ENCODE data around the gene YKT6. TPM values are rescaled to one million over a fixed set of nuclear protein-coding genes. Genes with fewer than 3 reads are reported as not detected.

The YKT6 gene
- total and polyA plus RNA-seq, 7 donors: 47.7 to 153 (median 68.7) TPM

DNA sequence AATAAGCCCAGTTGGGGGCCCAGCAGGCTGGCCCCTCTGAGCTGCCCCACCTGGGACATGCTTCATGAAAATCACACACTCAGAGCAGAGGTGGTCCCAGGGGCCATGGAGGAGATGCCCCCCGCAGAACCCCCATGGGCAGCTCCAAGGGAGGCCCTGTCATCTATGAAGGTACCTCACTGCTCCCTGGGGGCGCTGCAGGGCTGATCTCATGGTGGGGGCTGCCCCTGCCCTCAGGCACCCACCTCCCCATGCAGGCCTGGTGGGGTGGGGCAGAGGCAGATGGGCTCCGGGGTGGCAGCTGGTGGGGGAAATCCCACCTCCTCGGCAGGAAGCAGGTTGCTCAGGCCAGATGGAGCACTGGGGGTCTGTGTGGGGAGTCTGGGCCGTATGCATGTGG, 60.5 kb downstream of the YKT6 start:
- no peak for ATAC-seq
- H3K4me1 ChIP-seq: peaks cover 88% of the 10 kb centered on the region
- no peak for DNase-seq
- no peak for TF ChIP-seq CTCF (IDR thresholded peaks at IDR 0.05)
- H3K27ac ChIP-seq: peak overlapping the region; percentile 94
- no peaks in the 10 kb centered on the region for H3K9me3 ChIP-seq
- WGBS, 3 donors: 81 to 84% (median 81%) methylated on average over 5 of the region's 5 CpGs
- no peak overlapping the region for H3K4me3 ChIP-seq
- intact Hi-C loops (cut with DNase I): no loop called here
- no peaks in the 10 kb centered on the region for H3K27me3 ChIP-seq (ENCODE audit: insufficient read depth in 3 of 3, low read length in 2 of 3)
- H3K36me3 ChIP-seq (ENCODE audit: insufficient read depth in 1 of 2, low read depth in 1 of 2): peaks cover 0 to 4% of the 10 kb centered on the region in 2 donors

DNA sequence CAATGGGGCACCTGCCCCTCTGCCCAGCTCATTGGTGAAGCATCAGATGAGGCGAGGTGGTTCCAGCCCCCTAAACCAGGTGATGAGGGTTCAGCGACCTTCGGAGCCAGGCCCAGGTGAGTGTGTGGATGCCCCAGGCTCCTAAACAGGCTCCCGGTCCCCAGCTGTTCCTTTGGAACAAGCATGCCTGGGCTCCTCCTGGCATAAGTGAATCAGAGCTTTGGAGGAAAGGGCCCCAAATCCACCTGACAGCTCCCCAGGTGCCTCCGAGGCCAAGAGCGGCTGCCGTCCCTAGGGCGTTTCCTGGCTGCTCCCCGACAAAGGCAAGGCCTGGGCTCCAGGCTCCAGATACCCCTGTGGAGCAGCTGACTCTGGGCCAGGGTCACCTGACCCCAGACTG, 61.3 kb downstream of the YKT6 start:
- Histone ChIP-seq H3K4me3 (no peak overlapping the region), H3K27me3 (ENCODE audit: insufficient read depth in 3 of 3, low read length in 2 of 3) (no peaks in the 10 kb centered on the region), H3K27ac (no peak overlapping the region), H3K4me1 (peaks cover 86% of the 10 kb centered on the region), H3K36me3 (ENCODE audit: insufficient read depth in 1 of 2, low read depth in 1 of 2) (peaks cover 0 to 4% of the 10 kb centered on the region in 2 donors), H3K9me3 (no peaks in the 10 kb centered on the region)
- DNase-seq (no peak), ATAC-seq (no peak)
- no peak for TF ChIP-seq CTCF (IDR thresholded peaks at IDR 0.05)
- 77 to 90% (median 79%) methylated on average over 9 of the region's 9 CpGs for WGBS, 3 donors
- intact Hi-C loops (cut with DNase I): no loop called here

DNA sequence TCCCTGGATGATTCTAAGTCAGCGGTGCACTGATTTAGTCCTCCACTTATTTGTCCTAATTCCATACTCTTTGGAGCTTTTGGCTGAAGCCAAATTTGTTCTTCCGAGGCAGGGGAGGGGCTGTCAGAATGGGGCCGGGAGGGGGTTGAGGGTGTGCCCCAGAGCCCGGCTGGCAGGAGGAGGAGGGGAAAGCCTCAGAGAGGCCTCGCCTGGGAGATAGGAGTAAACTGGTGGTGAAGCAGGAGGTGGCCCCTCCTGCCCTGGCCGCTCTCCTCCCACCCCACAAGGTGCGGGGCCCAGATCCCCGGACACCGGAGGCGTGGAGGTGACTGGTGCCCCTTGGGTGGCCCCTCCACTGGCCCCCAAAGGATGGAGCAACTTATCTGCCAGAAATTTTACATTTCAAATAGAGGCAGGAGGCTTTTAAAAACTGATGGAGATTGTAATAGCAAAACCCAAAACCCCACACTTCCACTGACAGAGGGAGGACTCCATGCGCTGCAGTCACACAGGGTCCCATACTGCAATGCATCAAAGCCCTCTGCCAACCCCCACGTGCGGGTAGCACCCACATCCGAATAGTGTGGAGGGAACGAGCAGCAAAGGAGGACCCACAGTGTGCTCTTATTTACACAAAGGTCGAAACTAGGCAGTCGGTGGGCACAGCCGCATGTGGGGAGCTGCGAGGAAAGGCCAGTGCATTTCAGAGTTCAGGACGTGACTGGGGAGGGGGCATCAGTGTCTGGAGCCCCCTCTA, 62.7 kb downstream of the YKT6 start:
- H3K4me1 ChIP-seq: peaks cover 80% of the 10 kb centered on the region
- no peak overlapping the region for H3K27ac ChIP-seq
- intact Hi-C loops (cut with DNase I): no loop called here
- DNase-seq (no peak), ATAC-seq (no peak)
- no peaks in the 10 kb centered on the region for H3K9me3 ChIP-seq
- WGBS, 3 donors: 81 to 83% (median 81%) methylated on average over 20 of the region's 20 CpGs
- TF ChIP-seq CTCF (IDR thresholded peaks at IDR 0.05): no peak
- H3K27me3 ChIP-seq (ENCODE audit: insufficient read depth in 3 of 3, low read length in 2 of 3): no peaks in the 10 kb centered on the region
- H3K4me3 ChIP-seq: no peak overlapping the region
- H3K36me3 ChIP-seq (ENCODE audit: insufficient read depth in 1 of 2, low read depth in 1 of 2): peaks cover 0 to 4% of the 10 kb centered on the region in 2 donors

Other genes with a start within 250 kb of the YKT6 start
- gene SPDYE1, start 203.1 kb upstream of the YKT6 start, total RNA-seq: not detected
- not detected for gene SPDYE1, start 203.1 kb upstream of the YKT6 start, polyA plus RNA-seq
- gene DBNL, start 156.3 kb upstream of the YKT6 start, total RNA-seq: 10 to 100 TPM; 33.4 to 45.1 (median 38.7) TPM
- 10 to 100 TPM; 35.5 to 66.7 (median 53.0) TPM for gene DBNL, start 156.3 kb upstream of the YKT6 start, polyA plus RNA-seq
- 100 to 1,000 TPM; 214 to 449 (median 298) TPM for gene PGAM2, start 135.4 kb upstream of the YKT6 start, total RNA-seq
- 1,000 to 10,000 TPM in 1 of 3 donors, 100 to 1,000 TPM in 2; 285 to 1,581 (median 569) TPM for gene PGAM2, start 135.4 kb upstream of the YKT6 start, polyA plus RNA-seq
- 10 to 100 TPM in 3 of 4 donors, 1 to 10 TPM in 1; 7.7 to 13.1 (median 10.4) TPM for gene POLM, start 118.4 kb upstream of the YKT6 start, total RNA-seq
- gene POLM, start 118.4 kb upstream of the YKT6 start, polyA plus RNA-seq: 1 to 10 TPM; 7.1 to 9.6 (median 7.1) TPM
- 10 to 100 TPM in 3 of 4 donors, 1 to 10 TPM in 1; 6.9 to 22.0 (median 14.6) TPM for gene AEBP1, start 96.6 kb upstream of the YKT6 start, total RNA-seq
- gene AEBP1, start 96.6 kb upstream of the YKT6 start, polyA plus RNA-seq: 1 to 10 TPM; 2.8 to 7.8 (median 5.9) TPM
- gene POLD2, start 77.4 kb upstream of the YKT6 start, total RNA-seq: 100 to 1,000 TPM in 3 of 4 donors, 10 to 100 TPM in 1; 79.2 to 127 (median 119) TPM
- gene POLD2, start 77.4 kb upstream of the YKT6 start, polyA plus RNA-seq: 10 to 100 TPM; 57.3 to 87.1 (median 81.3) TPM
- 1 to 10 TPM in 2 of 4 donors, not detected in 2; 1.7 TPM for gene MYL7, start 59.6 kb upstream of the YKT6 start, total RNA-seq
- under 1 TPM in 2 of 3 donors, not detected in 1; 0.15 to 0.23 TPM for gene MYL7, start 59.6 kb upstream of the YKT6 start, polyA plus RNA-seq
- gene GCK, start 11.5 kb upstream of the YKT6 start, total RNA-seq: not detected
- gene GCK, start 11.5 kb upstream of the YKT6 start, polyA plus RNA-seq: under 1 TPM; 0.07 to 0.11 (median 0.08) TPM
- gene CAMK2B, start 124.6 kb downstream of the YKT6 start, total RNA-seq: 10 to 100 TPM; 50.0 to 81.4 (median 67.2) TPM
- 10 to 100 TPM; 14.5 to 24.3 (median 19.9) TPM for gene CAMK2B, start 124.6 kb downstream of the YKT6 start, polyA plus RNA-seq

All from psoas muscle (tissue), 8 donors.